Cardiac muscle cell (in vitro differentiated cells and primary cell): ENCODE data around the gene EPG5. TPM values are rescaled to one million over a fixed set of nuclear protein-coding genes. Genes with fewer than 3 reads are reported as not detected.

Experiments used
- DNase-seq, 2 donors: peaks; one replicate each; pipeline versions ENCODE4 v3.0.0 to v3.0.0-alpha.2; 2010 to 2017; ENCODE audit warnings: low read depth in 1 of 2, low spot score in 1 of 2
- H3K27ac ChIP-seq: fragments of 200-600 bp; sonication (generic); 2 replicates; pipeline ENCODE4 v1.5.1; 2016
- H3K27me3 ChIP-seq: fragments of 200-600 bp; sonication (generic); 2 replicates; pipeline ENCODE4 v1.6.0; 2016; ENCODE audit warnings: control low read depth
- H3K36me3 ChIP-seq: fragments of 200-600 bp; sonication (generic); 2 replicates; pipeline ENCODE4 v1.5.1; 2016; ENCODE audit warnings: control low read depth
- H3K4me1 ChIP-seq: fragments of 200-600 bp; sonication (generic); 2 replicates; pipeline ENCODE4 v1.8.1; 2017; ENCODE audit warnings: low read depth, mild to moderate bottlenecking, mixed run types
- H3K4me3 ChIP-seq: fragments of 200-600 bp; sonication (generic); 2 replicates; pipeline ENCODE4 v1.5.1; 2016; ENCODE audit warnings: mild to moderate bottlenecking
- H3K9me3 ChIP-seq: fragments of 200-600 bp; sonication (generic); 2 replicates; pipeline ENCODE4 v1.5.1; 2017; ENCODE audit warnings: low read depth, mild to moderate bottlenecking, control low read depth
- polyA plus RNA-seq: library from polyadenylated mRNA; unstranded; fragments of >200 nt; fragmentation: Nextera tagmentation; extraction: Ambion mirVana; gene quantifications from 2 replicates; pipeline ENCODE4 v1.2.1, GENCODE V29; 2016
- total RNA-seq: library from RNA; depleted of rRNA; stranded (reverse); fragments of >200 nt; gene quantifications from 2 replicates; pipeline ENCODE4 v1.2.3, GENCODE V29; 2016
- TF ChIP-seq, protein P1 (sequence below): IDR thresholded peaks from 2 replicates; pipeline ENCODE4 v1.5.1; 2012; ENCODE audit warnings: low read depth, mild to moderate bottlenecking, low read length

Gene EPG5
- total and polyA plus RNA-seq, 2 experiments from 2014 or later: 7.5 to 17.7 TPM

DNA sequence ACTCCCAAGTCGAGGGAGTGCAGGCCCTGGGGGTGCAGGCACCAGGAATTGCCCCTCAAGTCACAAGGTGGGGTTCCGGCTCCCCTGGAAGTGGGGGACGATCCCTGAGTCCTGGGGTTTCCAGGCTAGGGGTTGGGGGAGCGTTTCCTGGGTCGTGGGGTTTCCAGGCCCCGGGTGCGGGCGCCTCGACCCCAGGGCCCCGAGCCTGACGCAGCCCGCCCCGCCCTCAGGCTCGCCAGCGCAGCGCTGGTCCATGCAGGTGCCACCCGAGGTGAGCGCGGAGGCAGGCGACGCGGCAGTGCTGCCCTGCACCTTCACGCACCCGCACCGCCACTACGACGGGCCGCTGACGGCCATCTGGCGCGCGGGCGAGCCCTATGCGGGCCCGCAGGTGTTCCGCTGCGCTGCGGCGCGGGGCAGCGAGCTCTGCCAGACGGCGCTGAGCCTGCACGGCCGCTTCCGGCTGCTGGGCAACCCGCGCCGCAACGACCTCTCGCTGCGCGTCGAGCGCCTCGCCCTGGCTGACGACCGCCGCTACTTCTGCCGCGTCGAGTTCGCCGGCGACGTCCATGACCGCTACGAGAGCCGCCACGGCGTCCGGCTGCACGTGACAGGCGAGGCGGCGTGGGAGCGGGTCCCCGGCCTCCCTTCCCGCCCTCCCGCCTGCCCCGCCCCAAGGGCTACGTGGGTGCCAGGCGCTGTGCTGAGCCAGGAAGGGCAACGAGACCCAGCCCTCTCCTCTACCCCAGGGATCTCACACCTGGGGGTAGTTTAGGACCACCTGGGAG, 129.7 kb downstream of the EPG5 start:
- DNase-seq: peak; percentile 64 to 76
- Histone ChIP-seq H3K9me3 (no peaks in the 10 kb centered on the region), H3K4me1 (peaks cover 24% of the 10 kb centered on the region), H3K36me3 (no peaks in the 10 kb centered on the region), H3K4me3 (peak overlapping the region; percentile 7), H3K27ac (no peak overlapping the region), H3K27me3 (peaks cover 11% of the 10 kb centered on the region)
- TF ChIP-seq, protein P1, sequence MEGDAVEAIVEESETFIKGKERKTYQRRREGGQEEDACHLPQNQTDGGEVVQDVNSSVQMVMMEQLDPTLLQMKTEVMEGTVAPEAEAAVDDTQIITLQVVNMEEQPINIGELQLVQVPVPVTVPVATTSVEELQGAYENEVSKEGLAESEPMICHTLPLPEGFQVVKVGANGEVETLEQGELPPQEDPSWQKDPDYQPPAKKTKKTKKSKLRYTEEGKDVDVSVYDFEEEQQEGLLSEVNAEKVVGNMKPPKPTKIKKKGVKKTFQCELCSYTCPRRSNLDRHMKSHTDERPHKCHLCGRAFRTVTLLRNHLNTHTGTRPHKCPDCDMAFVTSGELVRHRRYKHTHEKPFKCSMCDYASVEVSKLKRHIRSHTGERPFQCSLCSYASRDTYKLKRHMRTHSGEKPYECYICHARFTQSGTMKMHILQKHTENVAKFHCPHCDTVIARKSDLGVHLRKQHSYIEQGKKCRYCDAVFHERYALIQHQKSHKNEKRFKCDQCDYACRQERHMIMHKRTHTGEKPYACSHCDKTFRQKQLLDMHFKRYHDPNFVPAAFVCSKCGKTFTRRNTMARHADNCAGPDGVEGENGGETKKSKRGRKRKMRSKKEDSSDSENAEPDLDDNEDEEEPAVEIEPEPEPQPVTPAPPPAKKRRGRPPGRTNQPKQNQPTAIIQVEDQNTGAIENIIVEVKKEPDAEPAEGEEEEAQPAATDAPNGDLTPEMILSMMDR: peak; percentile 36

DNA sequence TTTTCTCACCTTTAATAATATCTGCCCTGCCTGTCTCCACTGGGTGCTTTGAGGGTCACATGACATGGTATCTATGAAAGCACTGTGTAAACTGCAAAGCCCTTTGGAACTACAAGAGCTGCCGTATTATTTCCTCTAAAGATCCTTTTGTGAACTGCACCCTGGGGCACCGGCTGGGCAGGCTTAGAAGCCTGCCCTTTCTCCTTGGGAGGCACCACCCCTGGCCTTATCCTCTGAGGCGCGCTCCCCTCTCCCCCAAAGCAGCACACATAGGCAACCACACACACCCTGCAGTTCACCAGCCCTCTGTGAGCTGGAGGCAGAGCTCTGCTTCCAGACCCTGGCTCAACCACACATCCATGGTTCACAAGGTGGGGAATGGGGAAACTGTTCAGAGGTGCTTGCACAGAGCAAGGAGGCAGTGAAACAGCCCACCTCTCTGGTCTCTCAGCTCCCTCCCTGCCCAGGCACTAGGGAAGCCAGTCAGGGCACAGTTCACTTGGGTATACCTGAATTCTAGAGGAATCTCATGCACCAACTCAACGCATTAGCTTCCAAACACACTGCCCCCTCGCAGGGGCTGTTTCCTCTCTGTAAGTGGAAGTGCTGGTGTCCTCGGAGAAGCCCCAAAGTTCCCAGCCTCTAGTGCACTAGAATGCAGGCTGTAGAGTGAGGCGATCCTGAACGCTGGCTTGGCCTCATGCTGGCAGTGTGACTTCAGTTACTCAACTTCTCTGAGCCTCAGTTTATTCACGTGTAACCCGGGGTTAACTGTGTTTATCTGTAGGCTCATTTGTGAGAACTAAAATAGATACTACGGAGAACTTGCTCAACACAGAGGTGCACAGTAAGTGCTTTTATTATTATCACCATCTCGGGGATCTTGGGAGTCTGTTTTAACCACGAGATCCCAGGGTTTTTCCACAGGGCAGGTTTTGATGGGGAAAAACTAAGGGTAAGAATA, 130.6 kb downstream of the EPG5 start:
- Histone ChIP-seq H3K4me3 (no peak overlapping the region), H3K36me3 (no peaks in the 10 kb centered on the region), H3K9me3 (no peaks in the 10 kb centered on the region), H3K27me3 (peaks cover 11% of the 10 kb centered on the region), H3K27ac (no peak overlapping the region), H3K4me1 (peaks cover 26% of the 10 kb centered on the region)
- TF ChIP-seq, protein P1: no peak
- no peak for DNase-seq

DNA sequence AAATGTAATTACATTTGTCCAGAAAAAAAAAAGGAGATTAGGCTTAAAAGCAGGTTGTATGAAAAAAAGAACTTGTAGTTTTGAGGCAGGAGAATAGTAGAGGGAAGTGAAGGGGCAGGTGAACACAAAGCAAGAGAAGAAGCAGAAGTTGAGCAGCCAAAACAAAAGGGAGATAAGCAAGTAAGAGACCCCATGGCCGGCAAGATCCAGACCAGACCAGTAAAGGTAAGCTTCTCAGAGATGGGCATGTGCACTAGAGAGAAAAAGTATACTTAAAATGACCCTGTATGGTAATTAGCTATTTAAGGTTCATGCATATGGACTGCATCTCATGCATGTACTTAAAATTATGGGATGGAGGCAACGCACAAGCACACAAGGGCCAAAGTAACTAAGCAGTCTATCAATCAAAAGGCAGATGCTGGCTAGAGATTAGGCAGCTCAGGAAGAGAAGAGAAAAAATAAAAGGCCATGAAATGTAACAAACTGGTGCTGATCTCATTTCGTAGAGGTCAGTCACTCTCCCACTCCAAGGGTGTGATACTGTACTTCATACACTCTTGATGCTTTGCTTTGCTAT, 132.0 kb downstream of the EPG5 start:
- H3K36me3 ChIP-seq: no peaks in the 10 kb centered on the region
- peaks cover 11% of the 10 kb centered on the region for H3K27me3 ChIP-seq
- no peak overlapping the region for H3K27ac ChIP-seq
- no peak overlapping the region for H3K4me3 ChIP-seq
- TF ChIP-seq, protein P1: no peak
- H3K4me1 ChIP-seq: peaks cover 27% of the 10 kb centered on the region
- no peak for DNase-seq
- H3K9me3 ChIP-seq: no peaks in the 10 kb centered on the region

DNA sequence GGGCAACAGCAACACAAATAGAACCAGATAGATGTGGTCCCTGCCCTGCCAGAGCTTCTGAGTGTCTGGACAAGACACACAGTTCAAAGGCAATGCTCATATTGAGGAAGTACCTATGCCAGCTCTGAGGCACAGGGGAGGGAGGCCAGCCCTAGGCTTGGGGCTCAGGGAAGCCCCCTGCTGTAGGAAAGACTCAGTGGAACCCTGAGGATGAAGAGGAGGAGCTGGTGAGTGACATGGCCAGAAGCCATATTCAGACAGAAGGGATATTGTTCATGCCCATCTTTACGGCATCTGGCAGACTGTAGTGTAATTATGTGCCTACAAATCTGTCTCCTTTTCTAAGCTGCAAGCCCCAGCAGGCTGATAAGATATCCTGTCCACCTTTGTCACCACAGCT, 132.8 kb downstream of the EPG5 start:
- Histone ChIP-seq H3K4me3 (no peak overlapping the region), H3K36me3 (no peaks in the 10 kb centered on the region), H3K9me3 (no peaks in the 10 kb centered on the region), H3K27ac (no peak overlapping the region), H3K27me3 (peaks cover 11% of the 10 kb centered on the region), H3K4me1 (peaks cover 35% of the 10 kb centered on the region)
- DNase-seq: no peak
- TF ChIP-seq, protein P1: no peak

DNA sequence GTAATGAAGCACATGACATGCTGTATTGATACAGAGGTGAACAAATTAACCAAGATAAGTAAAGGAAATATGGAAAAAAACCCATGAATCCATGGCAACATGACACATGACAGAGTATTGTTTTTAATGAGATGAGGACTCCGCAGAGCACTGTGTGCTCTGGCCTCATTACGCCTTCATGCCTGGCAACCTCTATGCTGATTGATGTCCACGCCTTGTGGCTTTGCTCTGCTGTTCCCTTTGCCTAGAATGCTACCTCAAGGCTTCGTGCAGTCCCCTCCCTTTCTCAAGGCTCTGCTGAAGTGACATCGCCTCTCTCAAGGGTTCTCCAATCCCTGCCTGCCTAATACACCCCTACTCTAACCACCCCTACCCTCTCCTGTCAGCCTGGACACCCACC, 133.3 kb downstream of the EPG5 start:
- TF ChIP-seq, protein P1: no peak
- Histone ChIP-seq H3K9me3 (no peaks in the 10 kb centered on the region), H3K36me3 (no peaks in the 10 kb centered on the region), H3K4me1 (peaks cover 38% of the 10 kb centered on the region), H3K27ac (no peak overlapping the region), H3K27me3 (peaks cover 11% of the 10 kb centered on the region), H3K4me3 (no peak overlapping the region)
- DNase-seq: no peak
